ENCODE data around the gene SLCO4A1. TPM values are rescaled to one million over a fixed set of nuclear protein-coding genes. Genes with fewer than 3 reads are reported as not detected.

The SLCO4A1 gene
- total and polyA plus RNA-seq, 2 experiments from 2014 or later, result 25.8 to 99.0 TPM

DNA sequence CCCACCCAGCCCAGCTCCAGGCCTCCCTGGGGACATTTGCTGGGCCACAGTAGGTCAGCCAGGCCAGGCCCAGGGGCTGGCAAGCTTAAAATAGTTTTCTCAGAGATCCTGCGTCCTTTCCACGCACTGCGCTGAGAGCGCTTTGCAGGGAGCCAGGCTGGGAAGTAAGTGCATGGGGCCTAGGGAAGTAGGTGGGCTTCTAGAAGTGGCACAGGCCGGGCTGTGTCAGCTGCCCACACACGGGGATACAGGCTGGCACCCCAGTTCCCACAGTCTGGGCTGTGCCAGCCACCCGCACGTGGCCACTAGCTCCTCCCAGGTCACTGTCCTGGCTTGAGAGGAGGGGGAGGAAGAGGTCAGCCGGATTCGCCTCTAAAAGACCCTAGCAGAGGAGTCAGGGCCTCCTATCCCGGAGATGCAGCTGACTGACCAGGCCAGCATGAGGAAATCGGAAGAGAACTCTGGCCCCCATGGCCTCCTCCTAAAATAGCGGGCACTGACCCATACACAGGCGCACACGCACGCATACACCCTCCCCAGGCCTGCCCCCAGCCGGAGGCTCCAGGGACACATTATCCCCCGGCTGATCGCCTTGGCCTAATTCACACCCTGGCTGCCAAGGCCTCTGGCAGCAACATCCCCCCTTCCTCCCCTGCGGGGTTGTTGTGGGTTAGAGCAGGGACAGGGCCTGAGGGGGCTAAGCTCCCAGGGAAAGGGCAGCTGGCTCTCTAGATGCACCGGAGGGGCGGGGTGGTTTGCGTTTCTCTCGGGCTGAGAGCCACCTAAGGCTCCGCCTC, 5.4 kb downstream of the SLCO4A1 start:
- no peak overlapping the region for H2AFZ ChIP-seq
- H3K36me3 ChIP-seq (replicated peaks; ENCODE audit: insufficient read depth, low read depth), result no peaks in the 10 kb centered on the region
- H4K20me1 ChIP-seq (ENCODE audit: insufficient read depth, poor library complexity, severe bottlenecking), result no peaks in the 10 kb centered on the region
- no peaks in the 10 kb centered on the region for H3K9me2 ChIP-seq (replicated peaks; ENCODE audit: insufficient read depth)
- no peak overlapping the region for H3K4me2 ChIP-seq
- DNase-seq (ENCODE audit: low spot score), result no peak
- H3K27ac ChIP-seq, result no peak overlapping the region
- peaks cover 22% of the 10 kb centered on the region for H3K4me1 ChIP-seq (ENCODE audit: insufficient read depth)
- H3K9me3 ChIP-seq (ENCODE audit: low read depth), result no peaks in the 10 kb centered on the region
- TF ChIP-seq CTCF (IDR thresholded peaks at IDR 0.05; ENCODE audit: poor library complexity) (no peak), EZH2 (IDR thresholded peaks at IDR 0.05; ENCODE audit: borderline replicate concordance) (no peak), EZH2phosphoT487 (IDR thresholded peaks at IDR 0.05; ENCODE audit: low read depth, severe bottlenecking, unreplicated experiment) (no peak)
- WGBS (ENCODE audit: low lambda C conversion rate, missing lambda C conversion rate), result 87% methylated on average over 25 of the region's 25 CpGs
- peaks cover 14% of the 10 kb centered on the region for H3K27me3 ChIP-seq
- H3K4me3 ChIP-seq, result no peak overlapping the region
- H3K79me2 ChIP-seq, result no peaks in the 10 kb centered on the region

GRCh38 chr20:62648318-62648995, 6.2 kb downstream of the SLCO4A1 start:
- Histone ChIP-seq H3K27me3 (peaks cover 7% of the 10 kb centered on the region), H2AFZ (no peak overlapping the region), H3K4me3 (no peak overlapping the region), H3K9me2 (replicated peaks; ENCODE audit: insufficient read depth) (no peaks in the 10 kb centered on the region), H3K9me3 (ENCODE audit: low read depth) (no peaks in the 10 kb centered on the region), H3K36me3 (replicated peaks; ENCODE audit: insufficient read depth, low read depth) (no peaks in the 10 kb centered on the region), H3K4me2 (no peak overlapping the region), H4K20me1 (ENCODE audit: insufficient read depth, poor library complexity, severe bottlenecking) (no peaks in the 10 kb centered on the region), H3K79me2 (no peaks in the 10 kb centered on the region), H3K27ac (no peak overlapping the region), H3K4me1 (ENCODE audit: insufficient read depth) (peaks cover 22% of the 10 kb centered on the region)
- DNase-seq (ENCODE audit: low spot score), result no peak
- WGBS (ENCODE audit: low lambda C conversion rate, missing lambda C conversion rate), result 95% methylated on average over 19 of the region's 21 CpGs
- TF ChIP-seq EZH2phosphoT487 (IDR thresholded peaks at IDR 0.05; ENCODE audit: low read depth, severe bottlenecking, unreplicated experiment), result no peak
- no peak for TF ChIP-seq CTCF (IDR thresholded peaks at IDR 0.05; ENCODE audit: poor library complexity)
- TF ChIP-seq EZH2 (IDR thresholded peaks at IDR 0.05; ENCODE audit: borderline replicate concordance), result no peak

GRCh38 chr20:62649140-62649539, 6.8 kb downstream of the SLCO4A1 start:
- Histone ChIP-seq H3K4me3 (no peak overlapping the region), H3K9me2 (replicated peaks; ENCODE audit: insufficient read depth) (no peaks in the 10 kb centered on the region), H3K79me2 (no peaks in the 10 kb centered on the region), H2AFZ (no peak overlapping the region), H3K9me3 (ENCODE audit: low read depth) (no peaks in the 10 kb centered on the region), H3K36me3 (replicated peaks; ENCODE audit: insufficient read depth, low read depth) (no peaks in the 10 kb centered on the region), H4K20me1 (ENCODE audit: insufficient read depth, poor library complexity, severe bottlenecking) (no peaks in the 10 kb centered on the region), H3K4me2 (no peak overlapping the region), H3K4me1 (ENCODE audit: insufficient read depth) (peaks cover 21% of the 10 kb centered on the region), H3K27ac (no peak overlapping the region), H3K27me3 (no peaks in the 10 kb centered on the region)
- TF ChIP-seq CTCF (IDR thresholded peaks at IDR 0.05; ENCODE audit: poor library complexity) (no peak), EZH2 (IDR thresholded peaks at IDR 0.05; ENCODE audit: borderline replicate concordance) (no peak), EZH2phosphoT487 (IDR thresholded peaks at IDR 0.05; ENCODE audit: low read depth, severe bottlenecking, unreplicated experiment) (no peak)
- 89% methylated on average over 6 of the region's 6 CpGs for WGBS (ENCODE audit: low lambda C conversion rate, missing lambda C conversion rate)
- DNase-seq (ENCODE audit: low spot score), result no peak
